Measurements from ENCODE around the gene MAGEE1. TPM values are rescaled to one million over a fixed set of nuclear protein-coding genes. Genes with fewer than 3 reads are reported as not detected.

Gene MAGEE1
- total and polyA plus RNA-seq, 8 donors = 0.29 to 1.5 (median 0.45) TPM; not detected in 1

DNA sequence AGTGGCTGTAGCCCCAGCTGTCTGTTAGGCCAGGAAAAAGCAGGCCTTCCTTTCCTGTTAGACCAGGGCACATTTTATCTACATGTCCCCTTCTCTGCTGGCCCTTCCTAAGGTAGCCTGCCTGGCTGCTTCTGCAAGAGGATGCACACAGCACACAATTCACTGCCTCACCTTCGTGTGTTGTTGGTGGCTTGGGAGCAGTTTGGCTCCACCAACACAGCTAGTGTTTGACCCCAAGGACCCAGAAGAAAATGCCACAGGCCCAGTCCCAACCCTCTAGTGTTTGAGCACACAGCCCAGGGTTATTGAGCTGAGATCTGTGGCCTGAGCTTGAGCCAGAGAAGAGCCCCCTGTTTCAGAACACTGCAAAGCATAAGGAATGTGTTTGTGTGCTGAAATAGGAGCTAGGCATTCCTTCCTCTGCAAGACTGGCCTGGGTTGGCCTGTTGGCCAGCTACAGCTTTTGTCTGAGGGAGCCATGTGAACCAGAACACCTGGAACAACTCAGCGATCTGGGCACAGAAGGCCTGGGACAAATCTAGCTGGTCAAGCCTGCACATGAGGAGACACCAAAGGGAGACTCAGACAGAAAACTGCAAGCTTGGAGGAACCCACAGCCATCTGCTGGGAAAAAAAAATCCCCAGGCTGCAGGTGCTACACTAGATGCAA lies 26.4 kb downstream of the MAGEE1 start:
- Histone ChIP-seq H3K4me3 (no peak overlapping the region), H3K27ac (no peak overlapping the region), H3K36me3 (no peaks in the 10 kb centered on the region), H3K27me3 (no peaks in the 10 kb centered on the region), H3K9me3 (no peaks in the 10 kb centered on the region), H3K4me1 (no peaks in the 10 kb centered on the region)
- TF ChIP-seq EP300 (IDR thresholded peaks at IDR 0.05) (no peak), POLR2AphosphoS5 (IDR thresholded peaks at IDR 0.05) (no peak), POLR2A (IDR thresholded peaks at IDR 0.05) (no peak)
- TF ChIP-seq, protein P1, sequence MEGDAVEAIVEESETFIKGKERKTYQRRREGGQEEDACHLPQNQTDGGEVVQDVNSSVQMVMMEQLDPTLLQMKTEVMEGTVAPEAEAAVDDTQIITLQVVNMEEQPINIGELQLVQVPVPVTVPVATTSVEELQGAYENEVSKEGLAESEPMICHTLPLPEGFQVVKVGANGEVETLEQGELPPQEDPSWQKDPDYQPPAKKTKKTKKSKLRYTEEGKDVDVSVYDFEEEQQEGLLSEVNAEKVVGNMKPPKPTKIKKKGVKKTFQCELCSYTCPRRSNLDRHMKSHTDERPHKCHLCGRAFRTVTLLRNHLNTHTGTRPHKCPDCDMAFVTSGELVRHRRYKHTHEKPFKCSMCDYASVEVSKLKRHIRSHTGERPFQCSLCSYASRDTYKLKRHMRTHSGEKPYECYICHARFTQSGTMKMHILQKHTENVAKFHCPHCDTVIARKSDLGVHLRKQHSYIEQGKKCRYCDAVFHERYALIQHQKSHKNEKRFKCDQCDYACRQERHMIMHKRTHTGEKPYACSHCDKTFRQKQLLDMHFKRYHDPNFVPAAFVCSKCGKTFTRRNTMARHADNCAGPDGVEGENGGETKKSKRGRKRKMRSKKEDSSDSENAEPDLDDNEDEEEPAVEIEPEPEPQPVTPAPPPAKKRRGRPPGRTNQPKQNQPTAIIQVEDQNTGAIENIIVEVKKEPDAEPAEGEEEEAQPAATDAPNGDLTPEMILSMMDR (IDR thresholded peaks at IDR 0.05) = no peak
- WGBS, 5 donors = 43 to 61% (median 58%) methylated on average over 1 to 2 of the region's 2 CpGs
- DNase-seq = no peak
- intact Hi-C loops (cut with DNase I; ENCODE audit: low total_unique reads) = no loop called here

DNA sequence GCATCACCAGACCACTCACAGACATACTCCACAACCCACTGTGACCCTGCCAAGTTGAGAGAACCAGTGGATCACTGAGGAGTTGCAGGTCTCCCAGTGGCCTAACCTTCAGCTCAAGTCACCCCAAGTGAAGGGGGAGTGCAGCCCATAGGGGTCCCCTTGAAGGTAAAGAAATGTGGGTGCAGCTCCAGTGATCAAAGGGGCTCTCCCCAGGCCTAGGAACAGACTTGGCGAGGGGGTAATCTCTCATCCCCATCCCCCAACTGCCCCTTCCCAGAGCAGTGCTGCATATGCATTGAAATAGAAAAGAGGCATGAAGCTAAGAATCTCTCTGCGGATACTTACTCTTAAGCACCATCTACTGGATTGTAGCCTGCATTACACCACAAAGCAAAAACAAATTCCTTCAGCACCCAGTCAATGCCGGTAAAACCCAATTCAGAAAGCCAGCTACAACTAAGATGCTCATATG lies 27.0 kb downstream of the MAGEE1 start:
- TF ChIP-seq, protein P1 (IDR thresholded peaks at IDR 0.05) = peak in 3 of 7 experiments; percentile 31 to 48 (median 43)
- TF ChIP-seq POLR2A (IDR thresholded peaks at IDR 0.05) = no peak
- intact Hi-C loops (cut with DNase I; ENCODE audit: low total_unique reads) = no loop called here
- WGBS, 5 donors = 9 to 36% (median 19%) methylated on average over 3 of the region's 3 CpGs
- Histone ChIP-seq H3K27me3 (no peaks in the 10 kb centered on the region), H3K27ac (no peak overlapping the region), H3K9me3 (no peaks in the 10 kb centered on the region), H3K4me1 (no peaks in the 10 kb centered on the region), H3K4me3 (no peak overlapping the region), H3K36me3 (no peaks in the 10 kb centered on the region)
- DNase-seq = peak in 1 of 2 donors; percentile 30

DNA sequence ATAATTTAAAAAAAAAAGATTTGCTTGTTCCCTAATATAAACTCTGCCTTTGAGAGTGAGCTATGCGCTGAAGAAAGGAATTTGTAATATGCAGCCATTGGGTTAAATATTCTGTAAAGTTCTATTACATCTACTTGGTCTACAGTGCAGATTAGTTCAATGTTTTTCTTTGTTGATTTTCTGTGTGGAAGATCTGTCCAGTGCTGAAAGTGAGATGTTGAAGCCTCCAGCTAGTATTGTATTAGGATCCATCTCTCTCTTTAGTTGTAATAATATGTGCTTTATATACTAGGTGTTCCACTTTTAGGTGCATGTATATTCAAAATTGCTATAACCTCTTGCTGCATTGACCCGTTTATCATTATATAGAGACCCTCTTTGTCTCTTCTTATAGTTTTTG lies 49.8 kb downstream of the MAGEE1 start:
- DNase-seq = no peak
- 37 to 80% (median 50%) methylated on average over 2 of the region's 2 CpGs for WGBS, 5 donors
- Histone ChIP-seq H3K27ac (no peak overlapping the region), H3K36me3 (no peaks in the 10 kb centered on the region), H3K4me1 (no peaks in the 10 kb centered on the region), H3K4me3 (no peak overlapping the region), H3K27me3 (no peaks in the 10 kb centered on the region), H3K9me3 (peaks cover 0 to 13% (median 5%) of the 10 kb centered on the region in 4 donors)
- intact Hi-C loops (cut with DNase I; ENCODE audit: low total_unique reads) = no loop called here
- TF ChIP-seq POLR2A (IDR thresholded peaks at IDR 0.05) (no peak), POLR2AphosphoS5 (IDR thresholded peaks at IDR 0.05) (no peak), EP300 (IDR thresholded peaks at IDR 0.05) (no peak)
- TF ChIP-seq, protein P1 (IDR thresholded peaks at IDR 0.05) = no peak
